Measurements from ENCODE around the gene TEAD4.

- TF ChIP-seq POLR2A (IDR thresholded peaks at IDR 0.05) (no peak), CTCF (IDR thresholded peaks at IDR 0.05) (peak; percentile 50 to 72 (median 66))
Measured at GRCh38 chr12:2944401-2945047, 14.7 kb upstream of the TEAD4 start.
